Large intestine (tissue), 3 donors: ENCODE data around the gene BCAR1. TPM values are rescaled to one million over a fixed set of nuclear protein-coding genes. Genes with fewer than 3 reads are reported as not detected.
A peak's percentile ranks its signal among the peaks of the same experiment; 100 is the strongest.
"Not testable (repeated sequence)": the region's sequence is repeated elsewhere in the genome, so short reads cannot be mapped to it uniquely, and the experiment has no call there.

Source experiments
- DNase-seq, 2 donors: peaks; one replicate each; pipeline versions ENCODE4 v3.0.0 to v3.0.0-alpha.2; 2013
- H3K27ac ChIP-seq: one replicate; pipeline ENCODE4 v1.5.1; 2013; ENCODE audit warnings: low read length
- H3K27me3 ChIP-seq: 2 replicates; pipeline ENCODE4 v1.6.1; 2013; ENCODE audit warnings: low read length; ENCODE audit not compliant: control insufficient read depth, insufficient read depth
- H3K36me3 ChIP-seq: 2 replicates; pipeline ENCODE4 v1.6.1; 2013; ENCODE audit warnings: low read length; ENCODE audit not compliant: control insufficient read depth, insufficient read depth
- H3K4me1 ChIP-seq: one replicate; pipeline ENCODE4 v1.6.1; 2013; ENCODE audit warnings: low read length; ENCODE audit not compliant: control insufficient read depth, insufficient read depth
- H3K4me3 ChIP-seq: one replicate; pipeline ENCODE4 v1.5.1; 2013; ENCODE audit warnings: low read length
- H3K9me3 ChIP-seq: one replicate; pipeline ENCODE4 v1.6.1; 2013; ENCODE audit warnings: mild to moderate bottlenecking, low read depth, low read length, moderate library complexity; ENCODE audit not compliant: control insufficient read depth
- WGBS: methylation state at CpG from one replicate; pipeline ENCODE4 v1.1.5; 2013; ENCODE audit warnings: low lambda C conversion rate; ENCODE audit not compliant: insufficient coverage; 5-methylcytosine and 5-hydroxymethylcytosine counted together
- polyA plus RNA-seq: library from polyadenylated mRNA; unstranded; fragments of 120-200 nt; gene quantifications from one replicate; pipeline ENCODE4 v1.2.1, GENCODE V29; 2013

The BCAR1 gene
- polyA plus RNA-seq, 1 donor: 58.6 TPM

GRCh38 chr16:75247249-75247648, 4.2 kb downstream of the BCAR1 start:
- Histone ChIP-seq H3K27me3 (no peaks in the 10 kb centered on the region), H3K27ac (peak overlapping the region; percentile 93), H3K9me3 (no peaks in the 10 kb centered on the region), H3K4me3 (no peak overlapping the region), H3K4me1 (peaks cover 71% of the 10 kb centered on the region), H3K36me3 (peaks cover 22% of the 10 kb centered on the region)
- no peak for DNase-seq
- WGBS: no CpG with 5 or more reads among the region's 13 CpGs

DNA sequence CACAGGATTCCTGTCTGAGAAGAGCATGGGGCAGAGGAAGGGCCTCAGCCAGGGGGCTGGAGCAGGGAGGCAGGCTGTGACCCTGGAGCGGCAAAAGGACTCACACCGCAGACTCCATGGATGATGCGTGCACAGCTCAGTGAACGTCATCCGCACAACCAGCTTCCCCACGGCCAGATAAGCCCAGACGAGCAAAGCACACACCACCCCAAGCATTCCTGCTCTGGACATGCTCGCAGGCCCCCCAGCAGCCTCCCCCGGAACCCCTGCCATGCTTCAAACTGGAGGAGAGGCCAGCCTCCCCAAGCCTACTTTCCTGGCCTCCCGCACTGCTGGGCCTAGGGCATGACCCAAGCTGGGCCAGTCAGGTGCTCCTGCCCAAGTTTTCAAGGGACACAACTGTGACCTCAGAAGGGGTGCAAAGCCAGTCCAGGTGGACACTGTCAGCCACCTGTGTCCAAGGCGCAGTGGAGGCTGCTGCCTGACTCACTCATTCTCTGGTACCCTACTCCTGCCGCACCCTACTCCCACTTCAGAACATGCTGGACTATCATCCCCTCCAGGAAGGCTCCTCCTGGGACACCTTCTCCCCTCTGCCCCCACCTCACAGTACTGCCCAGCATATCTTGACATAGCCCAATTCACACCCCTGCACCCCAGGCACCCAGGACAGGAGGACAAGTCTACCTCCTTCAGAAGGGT, 4.8 kb downstream of the BCAR1 start:
- Histone ChIP-seq H3K9me3 (no peaks in the 10 kb centered on the region), H3K27me3 (no peaks in the 10 kb centered on the region), H3K27ac (peak overlapping the region; percentile 93), H3K4me3 (no peak overlapping the region), H3K36me3 (peaks cover 28% of the 10 kb centered on the region), H3K4me1 (peaks cover 65% of the 10 kb centered on the region)
- no peak for DNase-seq
- no CpG with 5 or more reads among the region's 12 CpGs for WGBS

GRCh38 chr16:75244844-75245758, 6.3 kb downstream of the BCAR1 start:
- H3K9me3 ChIP-seq: no peaks in the 10 kb centered on the region
- H3K27ac ChIP-seq: peak overlapping the region; percentile 93
- no peaks in the 10 kb centered on the region for H3K27me3 ChIP-seq
- DNase-seq: peak; percentile 86 to 92
- H3K36me3 ChIP-seq: peaks cover 41% of the 10 kb centered on the region
- 13% methylated on average over 3 of the region's 25 CpGs for WGBS
- peak overlapping the region; percentile 0 for H3K4me3 ChIP-seq
- H3K4me1 ChIP-seq: peaks cover 65% of the 10 kb centered on the region

DNA sequence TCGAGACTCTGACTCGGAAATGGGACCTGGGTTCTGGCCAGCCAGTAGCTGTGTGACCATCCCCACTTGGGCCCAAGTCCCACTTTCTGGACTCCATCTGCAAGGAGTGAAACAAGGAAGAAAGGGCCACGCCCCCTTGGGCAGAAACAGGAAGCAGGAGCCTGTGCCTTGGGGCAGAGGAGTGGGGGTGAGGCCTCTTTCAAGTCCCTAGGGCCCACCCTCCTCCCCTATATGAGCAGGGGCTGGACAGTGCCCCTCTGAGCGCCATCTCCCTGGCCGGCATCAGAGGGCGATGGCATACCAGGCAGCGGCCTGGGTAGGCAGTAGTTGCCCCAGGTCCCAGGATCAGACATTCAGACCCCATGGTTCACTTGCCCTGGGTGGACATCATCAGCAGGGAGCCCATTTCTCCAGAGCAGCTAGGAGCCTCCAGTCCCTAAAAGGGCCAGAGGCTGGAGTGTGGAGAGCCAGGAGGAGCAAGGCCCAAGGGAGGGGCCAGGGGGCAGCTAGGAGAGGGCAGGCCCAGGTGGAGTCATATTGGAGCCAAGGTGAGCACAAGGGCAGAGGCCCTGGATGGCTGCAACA, 7.1 kb downstream of the BCAR1 start:
- Histone ChIP-seq H3K4me3 (no peak overlapping the region), H3K36me3 (peaks cover 48% of the 10 kb centered on the region), H3K4me1 (peaks cover 58% of the 10 kb centered on the region), H3K9me3 (no peaks in the 10 kb centered on the region), H3K27ac (peak overlapping the region; percentile 93), H3K27me3 (no peaks in the 10 kb centered on the region)
- DNase-seq: peak in 1 of 2 donors; percentile 53
- no CpG with 5 or more reads among the region's 7 CpGs for WGBS

DNA sequence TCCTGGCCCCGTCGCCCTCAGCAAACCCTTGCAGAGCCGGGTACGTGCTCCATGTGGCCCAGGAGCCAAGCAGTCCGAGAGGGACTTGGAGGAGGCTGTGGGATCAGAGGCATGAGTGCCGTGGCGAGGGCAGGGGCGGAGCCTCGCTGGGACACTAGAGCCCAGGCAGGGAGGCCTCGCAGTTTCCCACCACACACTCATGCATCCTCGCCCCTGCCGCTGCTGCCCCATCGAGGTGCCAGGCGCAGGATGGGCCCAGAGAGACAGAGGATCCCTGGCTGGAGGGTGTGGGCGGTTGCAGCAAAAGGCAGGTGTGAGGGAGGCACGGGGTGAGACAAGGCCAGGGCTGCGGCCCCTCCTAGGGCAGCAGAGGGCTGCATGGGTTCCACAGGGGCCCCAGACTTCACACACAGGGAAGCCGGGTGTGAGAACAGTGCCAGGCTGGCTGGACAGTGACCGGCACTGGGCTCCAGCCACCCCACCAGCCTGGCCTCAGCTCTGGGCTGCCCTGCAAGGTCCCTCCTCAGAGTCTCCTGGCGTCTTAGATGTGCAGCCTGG, 7.7 kb downstream of the BCAR1 start:
- Histone ChIP-seq H3K4me1 (peaks cover 58% of the 10 kb centered on the region), H3K36me3 (peaks cover 49% of the 10 kb centered on the region), H3K27me3 (no peaks in the 10 kb centered on the region), H3K27ac (peak overlapping the region; percentile 93), H3K4me3 (no peak overlapping the region), H3K9me3 (peaks cover 2% of the 10 kb centered on the region)
- no CpG with 5 or more reads among the region's 20 CpGs for WGBS
- DNase-seq: no peak

GRCh38 chr16:75242436-75243078, 8.9 kb downstream of the BCAR1 start:
- no CpG with 5 or more reads among the region's 27 CpGs for WGBS
- H3K27me3 ChIP-seq, H3K27ac ChIP-seq, H3K9me3 ChIP-seq, DNase-seq, H3K4me3 ChIP-seq: not testable (repeated sequence)
- H3K36me3 ChIP-seq: peaks cover 51% of the 10 kb centered on the region
- peaks cover 47% of the 10 kb centered on the region for H3K4me1 ChIP-seq

DNA sequence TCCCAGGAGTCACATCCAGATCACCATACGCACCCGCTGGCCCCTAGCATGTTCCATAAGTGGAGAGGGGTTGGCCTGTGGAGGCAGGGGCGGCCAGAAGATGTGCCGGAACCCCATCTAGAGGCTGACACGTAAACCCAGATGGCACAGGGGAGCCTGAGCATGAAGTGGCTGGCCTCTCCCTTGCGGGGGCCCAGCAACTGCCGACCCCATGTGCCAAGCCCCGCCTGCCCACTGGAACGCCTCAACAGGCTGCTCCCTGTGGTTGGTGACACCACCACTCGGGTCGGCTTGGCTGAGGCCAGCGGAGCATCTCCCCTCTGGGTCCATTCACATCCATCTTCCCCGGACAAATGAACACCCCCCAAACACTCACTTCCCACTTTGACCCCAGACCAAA, 9.5 kb downstream of the BCAR1 start:
- no CpG with 5 or more reads among the region's 13 CpGs for WGBS

GRCh38 chr16:75241412-75241811, 10.0 kb downstream of the BCAR1 start:
- peaks cover 36% of the 10 kb centered on the region for H3K4me1 ChIP-seq
- peaks cover 62% of the 10 kb centered on the region for H3K36me3 ChIP-seq

More for the DNA sequence above, 9.5 kb downstream of the BCAR1 start:
- no peaks in the 10 kb centered on the region for H3K27me3 ChIP-seq
- H3K9me3 ChIP-seq: peaks cover 5% of the 10 kb centered on the region
- H3K4me3 ChIP-seq: no peak overlapping the region
- H3K27ac ChIP-seq: no peak overlapping the region
- peaks cover 41% of the 10 kb centered on the region for H3K4me1 ChIP-seq
- no peak for DNase-seq
- peaks cover 57% of the 10 kb centered on the region for H3K36me3 ChIP-seq

DNA sequence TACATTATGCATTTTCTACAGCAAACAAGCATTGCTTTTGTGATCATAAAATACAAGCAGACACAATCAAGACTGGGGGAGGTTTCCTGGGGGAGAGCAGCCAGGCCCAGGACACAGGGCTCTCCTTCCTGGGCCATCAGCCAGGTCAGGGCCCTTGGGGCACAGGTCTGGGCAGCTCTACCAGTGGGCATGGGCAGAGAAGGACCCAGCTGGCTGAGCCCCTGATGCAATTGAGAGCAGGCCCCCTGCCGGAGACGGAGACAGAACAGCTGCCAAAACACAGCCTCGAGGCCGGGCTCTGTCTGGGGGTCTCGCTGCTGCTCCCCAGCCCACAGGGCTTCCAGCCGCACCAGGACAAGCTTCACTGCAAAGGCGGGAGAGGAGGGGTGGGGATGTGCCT, 10.8 kb downstream of the BCAR1 start:
- DNase-seq, H3K27ac ChIP-seq, H3K4me3 ChIP-seq, H3K27me3 ChIP-seq, H3K9me3 ChIP-seq: not testable (repeated sequence)
- WGBS: no CpG with 5 or more reads among the region's 7 CpGs
- Histone ChIP-seq H3K36me3 (peaks cover 70% of the 10 kb centered on the region), H3K4me1 (peaks cover 28% of the 10 kb centered on the region)

More at GRCh38 chr16:75241412-75241811, 10.0 kb downstream of the BCAR1 start:
- no peak overlapping the region for H3K4me3 ChIP-seq
- H3K27ac ChIP-seq: no peak overlapping the region
- no CpG with 5 or more reads among the region's 8 CpGs for WGBS
- H3K9me3 ChIP-seq: peaks cover 7% of the 10 kb centered on the region
- DNase-seq: no peak
- no peaks in the 10 kb centered on the region for H3K27me3 ChIP-seq
